ENCODE measurements around the gene RUNX1. TPM values are rescaled to one million over a fixed set of nuclear protein-coding genes. Genes with fewer than 3 reads are reported as not detected.

Gene RUNX1
- total and polyA plus RNA-seq, 2 donors (not counting 3 experiments of a cell fraction or from before 2014, with no cell fraction given), result 4.6 to 17.9 TPM

- Histone ChIP-seq H2AFZ (ENCODE audit: low read depth, low read length) (no peak overlapping the region), H4K20me1 (replicated peaks; ENCODE audit: control insufficient read depth, extremely low read depth, insufficient read depth, low read length) (no peaks in the 10 kb centered on the region), H3K4me2 (ENCODE audit: insufficient read depth, low read length) (no peak overlapping the region), H3K4me1 (ENCODE audit: control insufficient read depth, extremely low read depth, insufficient read depth, low read length) (no peaks in the 10 kb centered on the region), H3K9ac (replicated peaks; ENCODE audit: extremely low read depth, insufficient read depth, low read length) (no peak overlapping the region), H3K9me1 (replicated peaks; ENCODE audit: control insufficient read depth, extremely low read depth, insufficient read depth, low read length) (no peaks in the 10 kb centered on the region), H3K79me2 (ENCODE audit: control insufficient read depth, insufficient read depth, low read length) (no peaks in the 10 kb centered on the region), H3K27ac (ENCODE audit: insufficient read depth, low read depth, low read length) (no peak overlapping the region), H3K27me3 (ENCODE audit: control insufficient read depth in 2 of 2, insufficient read depth in 2 of 2, low read length in 2 of 2) (peaks cover 21 to 41% of the 10 kb centered on the region in 2 experiments), H3K9me3 (replicated peaks; ENCODE audit: control insufficient read depth, insufficient read depth, low read length) (no peaks in the 10 kb centered on the region), H3K4me3 (replicated peaks in 1 of 3; ENCODE audit: insufficient read depth in 1 of 3, low read depth in 1 of 3, low read length in 3 of 3) (no peak overlapping the region), H3K36me3 (ENCODE audit: control insufficient read depth in 2 of 2, extremely low read depth in 1 of 2, insufficient read depth in 2 of 2, low read length in 2 of 2) (no peaks in the 10 kb centered on the region)
- no TSS peak for BruUV-seq (replicated peaks)
- DNase-seq (ENCODE audit: low read depth, low spot score) (peak; percentile 8), FAIRE-seq (no peak)
- dilution Hi-C loops (cut with MboI; ENCODE audit: extremely low pct_ligation_motif_present, low sequenced_read_pairs), result no loop called here
- ChIA-PET POLR2A (no interaction called here), CTCF (no interaction called here)
- intact Hi-C loops (cut with micrococcal nuclease), result no loop called here
- TF ChIP-seq GATA2 (IDR thresholded peaks at IDR 0.05; ENCODE audit: insufficient read depth, insufficient read length, low read depth, low read length), result peak; percentile 71
- TF ChIP-seq POLR2A (IDR thresholded peaks at IDR 0.05; ENCODE audit: low read depth, low read length), result no peak
Measured at GRCh38 chr21:35014302-35015041, 34.6 kb downstream of the RUNX1 start.

- Histone ChIP-seq H3K9ac (replicated peaks; ENCODE audit: extremely low read depth, insufficient read depth, low read length) (no peak overlapping the region), H3K4me3 (replicated peaks in 1 of 3; ENCODE audit: insufficient read depth in 1 of 3, low read depth in 1 of 3, low read length in 3 of 3) (no peak overlapping the region), H3K27me3 (ENCODE audit: control insufficient read depth in 2 of 2, insufficient read depth in 2 of 2, low read length in 2 of 2) (peaks cover 17 to 44% of the 10 kb centered on the region in 2 experiments), H3K36me3 (ENCODE audit: control insufficient read depth in 2 of 2, extremely low read depth in 1 of 2, insufficient read depth in 2 of 2, low read length in 2 of 2) (no peaks in the 10 kb centered on the region), H3K9me1 (replicated peaks; ENCODE audit: control insufficient read depth, extremely low read depth, insufficient read depth, low read length) (no peaks in the 10 kb centered on the region), H3K9me3 (replicated peaks; ENCODE audit: control insufficient read depth, insufficient read depth, low read length) (no peaks in the 10 kb centered on the region), H3K79me2 (ENCODE audit: control insufficient read depth, insufficient read depth, low read length) (no peaks in the 10 kb centered on the region), H3K27ac (ENCODE audit: insufficient read depth, low read depth, low read length) (no peak overlapping the region), H3K4me2 (ENCODE audit: insufficient read depth, low read length) (no peak overlapping the region), H2AFZ (ENCODE audit: low read depth, low read length) (no peak overlapping the region), H4K20me1 (replicated peaks; ENCODE audit: control insufficient read depth, extremely low read depth, insufficient read depth, low read length) (no peaks in the 10 kb centered on the region), H3K4me1 (ENCODE audit: control insufficient read depth, extremely low read depth, insufficient read depth, low read length) (no peaks in the 10 kb centered on the region)
- intact Hi-C loops (cut with micrococcal nuclease), result no loop called here
- no peak for DNase-seq (ENCODE audit: low read depth, low spot score)
- ChIA-PET POLR2A (interaction anchor here (0.6 kb wide), 1 partner anchor 104 kb away, joined by 3 read pairs; no protein-coding TSS in a partner anchor), CTCF (no interaction called here)
- no TSS peak for BruUV-seq (replicated peaks)
- no peak for TF ChIP-seq MYC (IDR thresholded peaks at IDR 0.05; ENCODE audit: low read depth, low read length)
- TF ChIP-seq POLR2A (IDR thresholded peaks at IDR 0.05; ENCODE audit: low read depth, low read length), result no peak
- TF ChIP-seq MAX (IDR thresholded peaks at IDR 0.05; ENCODE audit: insufficient read depth, insufficient read length), result no peak
- no peak for TF ChIP-seq JUN (IDR thresholded peaks at IDR 0.05; ENCODE audit: borderline replicate concordance, insufficient read depth, insufficient read length, low read depth)
- no peak for TF ChIP-seq GATA2 (IDR thresholded peaks at IDR 0.05; ENCODE audit: insufficient read depth, insufficient read length, low read depth, low read length)
- TF ChIP-seq EZH2 (IDR thresholded peaks at IDR 0.05; ENCODE audit: borderline replicate concordance, low read depth, low read length, severe bottlenecking), result no peak
- no peak for TF ChIP-seq CTCF (IDR thresholded peaks at IDR 0.05; ENCODE audit: extremely low read depth in 1 of 2, insufficient read depth in 1 of 2, low read depth in 1 of 2, low read length in 2 of 2)
- TF ChIP-seq POLR2AphosphoS5 (IDR thresholded peaks at IDR 0.05; ENCODE audit: insufficient read depth, low read depth, low read length), result no peak
- no peak for TF ChIP-seq FOS (IDR thresholded peaks at IDR 0.05; ENCODE audit: borderline replicate concordance, insufficient read depth, low read length)
- dilution Hi-C loops (cut with MboI; ENCODE audit: extremely low pct_ligation_motif_present, low sequenced_read_pairs), result no loop called here
- peak; percentile 33 for FAIRE-seq
Measured at GRCh38 chr21:35011681-35012080, 37.4 kb downstream of the RUNX1 start.

All from endothelial cell of umbilical vein (primary cell).